GOT3 (cell line): ENCODE data around the gene TNFAIP1.
A peak's percentile ranks its signal among the peaks of the same experiment; 100 is the strongest.
"Not testable (repeated sequence)": the region's sequence is repeated elsewhere in the genome, so short reads cannot be mapped to it uniquely, and the experiment has no call there.

ENCODE experiments used
- DNase-seq: peaks from one replicate; lab custom pipeline; 2025; ENCODE audit warnings: mixed read lengths; lab: John Stamatoyannopoulos, UW

The TNFAIP1 gene, protein sequence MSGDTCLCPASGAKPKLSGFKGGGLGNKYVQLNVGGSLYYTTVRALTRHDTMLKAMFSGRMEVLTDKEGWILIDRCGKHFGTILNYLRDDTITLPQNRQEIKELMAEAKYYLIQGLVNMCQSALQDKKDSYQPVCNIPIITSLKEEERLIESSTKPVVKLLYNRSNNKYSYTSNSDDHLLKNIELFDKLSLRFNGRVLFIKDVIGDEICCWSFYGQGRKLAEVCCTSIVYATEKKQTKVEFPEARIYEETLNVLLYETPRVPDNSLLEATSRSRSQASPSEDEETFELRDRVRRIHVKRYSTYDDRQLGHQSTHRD

GRCh38 chr17:28335201-28335958, at the start of gene TNFAIP1, which contains the start of gene IFT20:
TNFAIP1 (plus strand) TSS chr17:28335761; CDS start chr17:28339522, 3,761 bp downstream.
IFT20 (minus strand) TSS chr17:28335472; CDS start chr17:28331985, 3,487 bp downstream.
- DNase-seq: peak; percentile 97

- DNase-seq: no peak
Measured at GRCh38 chr17:28285965-28286364, 49.6 kb upstream of the TNFAIP1 start.

DNA sequence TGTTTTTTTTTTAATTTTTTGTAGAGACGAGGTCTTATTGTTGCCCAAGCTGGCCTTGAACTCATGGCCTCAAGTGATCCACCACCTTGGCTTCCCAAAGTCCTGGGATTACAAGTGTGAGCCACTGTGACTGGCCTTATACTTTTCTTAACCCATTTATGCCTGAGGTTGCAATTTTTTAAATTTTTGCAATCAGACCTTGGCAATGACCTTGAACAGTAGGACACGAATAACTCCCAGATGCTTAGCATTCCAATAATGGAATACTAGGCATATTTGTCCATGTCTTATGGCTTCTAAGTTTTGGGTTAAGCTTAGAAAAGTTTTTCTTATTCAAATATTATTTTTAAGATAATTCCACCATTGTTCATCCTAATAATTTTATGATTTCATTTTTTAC, 44.9 kb upstream of the TNFAIP1 start:
- DNase-seq: no peak

- no peak for DNase-seq
Measured at GRCh38 chr17:28291780-28292330, 43.7 kb upstream of the TNFAIP1 start.

DNA sequence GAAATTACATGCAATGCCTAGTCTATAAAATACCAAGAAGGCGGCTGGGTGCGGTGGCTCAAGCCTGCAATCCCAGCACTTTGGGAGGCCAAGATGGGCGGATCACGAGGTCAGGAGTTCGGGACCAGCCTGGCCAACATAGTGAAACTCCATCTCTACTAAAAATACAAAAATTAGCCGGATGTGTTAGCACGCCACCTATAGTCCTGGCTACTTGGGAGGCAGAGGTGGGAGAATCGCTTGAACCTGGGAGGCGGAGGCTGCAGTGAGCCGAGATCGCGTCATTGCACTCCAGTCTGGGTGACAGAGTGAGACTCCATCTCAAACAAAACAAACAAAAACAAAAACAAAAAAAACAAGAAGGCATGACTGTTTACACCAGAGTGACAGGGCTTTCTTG, 42.7 kb upstream of the TNFAIP1 start:
- DNase-seq: not testable (repeated sequence)

DNA sequence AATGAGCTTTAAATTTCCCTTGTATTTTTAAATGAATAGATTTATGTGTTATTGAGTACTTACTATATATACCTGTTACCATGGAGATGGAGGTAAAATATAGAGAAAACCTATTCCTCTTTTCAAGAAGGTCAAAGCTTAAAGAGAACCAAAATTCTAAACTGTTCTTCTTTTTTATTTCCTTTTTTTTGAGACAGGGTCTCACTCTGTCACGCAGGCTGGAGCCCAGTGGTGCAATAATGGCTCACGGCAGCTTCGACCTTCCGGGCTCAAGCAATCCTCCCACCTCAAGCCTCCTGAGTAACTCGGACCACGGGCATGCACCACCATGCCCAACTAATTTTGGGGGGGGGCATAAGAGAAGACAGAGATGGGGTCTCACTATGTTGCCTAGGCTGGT, 41.6 kb upstream of the TNFAIP1 start:
- no peak for DNase-seq

DNA sequence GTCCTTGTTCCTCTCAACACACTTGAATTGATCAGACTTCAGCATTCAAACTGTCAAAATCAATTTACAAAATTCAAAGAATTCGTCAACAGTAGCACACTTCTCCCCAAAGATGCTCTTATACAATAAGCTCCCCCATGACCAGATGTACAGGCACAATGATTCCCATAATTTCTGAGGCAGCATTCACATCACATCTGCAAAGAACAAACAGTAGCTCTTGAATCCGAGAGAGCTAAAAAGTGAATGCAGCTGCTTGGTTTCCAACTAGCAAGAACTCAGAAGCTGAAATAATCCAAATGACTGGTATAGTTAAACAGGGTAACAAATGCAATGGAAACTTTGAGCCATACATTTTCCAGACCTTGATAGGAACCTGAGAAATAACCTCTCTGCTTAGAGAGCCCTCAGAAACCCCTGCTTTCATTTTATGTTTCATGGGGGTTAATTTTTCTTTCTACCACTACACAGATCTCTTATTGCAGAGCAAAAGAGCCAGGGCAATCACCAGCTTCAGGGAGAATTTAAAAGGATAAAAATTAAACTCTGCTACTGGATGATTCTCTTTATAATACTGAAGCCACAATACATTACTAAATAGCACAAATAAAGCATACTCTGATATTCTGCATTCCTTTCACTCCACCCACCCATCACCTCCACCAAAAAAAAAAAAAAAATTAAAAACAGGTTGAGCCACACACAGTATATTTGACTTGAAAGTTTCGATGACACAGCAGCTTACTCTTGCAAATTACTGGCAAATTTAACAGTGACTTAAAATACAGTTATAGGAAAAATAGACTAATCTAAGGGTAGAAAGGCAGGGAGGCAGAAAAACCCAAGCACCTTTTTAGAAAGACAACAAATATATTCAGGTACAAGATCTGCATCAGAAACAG, 39.6 kb upstream of the TNFAIP1 start:
- no peak for DNase-seq

DNA sequence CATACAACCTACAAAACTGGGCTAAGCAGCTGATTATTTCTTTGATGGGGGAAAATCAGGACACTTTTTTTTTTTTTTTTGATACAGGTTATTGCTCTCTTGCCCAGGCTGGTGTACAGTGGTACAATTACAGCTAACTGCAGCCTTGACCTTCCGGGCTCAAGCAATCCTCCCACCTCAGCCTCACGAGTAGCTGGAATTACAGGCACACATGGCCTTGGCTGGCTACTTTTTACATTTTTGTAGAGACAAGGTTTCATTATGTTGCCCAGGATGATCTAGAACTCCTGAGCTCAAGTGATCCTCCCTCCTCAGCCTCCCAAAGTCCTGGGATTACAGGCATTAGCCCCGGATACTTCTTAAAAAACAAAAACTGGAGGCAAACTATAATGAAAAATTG, 37.1 kb upstream of the TNFAIP1 start:
- no peak for DNase-seq

DNA sequence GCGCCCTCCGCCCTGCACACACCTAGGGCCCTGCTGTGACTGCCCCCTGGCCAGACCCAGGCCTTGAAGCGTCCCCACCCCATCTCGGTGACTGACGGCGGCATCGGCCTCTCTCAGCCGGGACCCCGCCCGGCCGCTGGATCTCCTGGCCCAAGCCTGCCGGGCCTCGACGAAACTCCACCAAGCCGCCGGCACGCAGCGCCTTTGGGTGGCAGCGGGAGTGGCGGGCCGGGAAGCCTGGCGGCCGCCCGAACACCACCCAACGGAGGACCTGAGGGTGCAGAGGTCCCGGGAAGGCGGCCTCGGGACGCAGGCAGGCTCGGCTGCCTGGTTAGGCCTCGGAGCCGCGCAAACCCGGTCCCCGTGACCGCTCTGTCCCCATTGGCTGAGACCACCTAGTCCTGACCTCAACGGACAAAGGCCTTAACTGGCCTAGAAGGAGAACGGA, 28.6 kb upstream of the TNFAIP1 start:
- DNase-seq: no peak

GRCh38 chr17:28313841-28314240, 21.7 kb upstream of the TNFAIP1 start:
- DNase-seq: no peak

DNA sequence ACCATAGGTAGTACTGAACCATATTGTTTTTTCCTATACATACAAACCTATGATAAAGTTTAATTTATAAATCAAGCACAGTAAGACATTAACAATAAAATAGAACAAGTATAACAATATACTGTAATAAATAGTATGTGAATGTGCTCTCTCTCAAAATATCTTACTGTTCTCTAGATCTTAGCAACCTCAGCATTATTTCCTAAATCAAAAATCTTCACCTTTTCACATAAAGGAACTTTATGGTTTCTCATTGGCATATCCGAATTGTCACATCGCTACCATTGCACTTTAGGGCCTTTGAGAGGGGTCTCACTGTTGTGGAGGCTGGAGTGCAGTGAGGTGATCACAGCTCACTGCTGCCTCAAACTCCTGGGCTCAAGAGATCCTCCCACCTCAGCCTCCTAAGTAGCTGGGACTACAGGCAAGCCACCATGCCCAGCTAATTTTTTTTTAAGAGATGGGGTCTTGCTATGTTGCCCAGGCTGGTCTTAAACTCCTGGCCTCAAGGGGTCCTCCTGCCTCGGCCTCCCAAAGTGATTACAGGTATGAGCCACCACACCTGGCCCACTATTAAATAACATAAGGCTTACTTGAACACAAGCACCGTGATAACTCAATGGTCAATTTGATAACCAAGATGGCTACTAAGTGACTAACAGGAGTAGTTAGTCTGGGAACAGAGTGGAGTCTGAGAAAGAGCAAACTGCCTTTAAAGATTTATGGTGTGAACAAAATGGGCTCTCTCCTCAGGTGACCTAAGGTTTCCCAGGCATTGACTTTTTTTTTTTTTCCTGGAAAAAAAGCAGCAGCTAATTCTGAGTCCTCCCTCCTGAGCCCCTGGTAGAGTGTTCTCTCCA, 19.5 kb upstream of the TNFAIP1 start:
- DNase-seq: no peak

DNA sequence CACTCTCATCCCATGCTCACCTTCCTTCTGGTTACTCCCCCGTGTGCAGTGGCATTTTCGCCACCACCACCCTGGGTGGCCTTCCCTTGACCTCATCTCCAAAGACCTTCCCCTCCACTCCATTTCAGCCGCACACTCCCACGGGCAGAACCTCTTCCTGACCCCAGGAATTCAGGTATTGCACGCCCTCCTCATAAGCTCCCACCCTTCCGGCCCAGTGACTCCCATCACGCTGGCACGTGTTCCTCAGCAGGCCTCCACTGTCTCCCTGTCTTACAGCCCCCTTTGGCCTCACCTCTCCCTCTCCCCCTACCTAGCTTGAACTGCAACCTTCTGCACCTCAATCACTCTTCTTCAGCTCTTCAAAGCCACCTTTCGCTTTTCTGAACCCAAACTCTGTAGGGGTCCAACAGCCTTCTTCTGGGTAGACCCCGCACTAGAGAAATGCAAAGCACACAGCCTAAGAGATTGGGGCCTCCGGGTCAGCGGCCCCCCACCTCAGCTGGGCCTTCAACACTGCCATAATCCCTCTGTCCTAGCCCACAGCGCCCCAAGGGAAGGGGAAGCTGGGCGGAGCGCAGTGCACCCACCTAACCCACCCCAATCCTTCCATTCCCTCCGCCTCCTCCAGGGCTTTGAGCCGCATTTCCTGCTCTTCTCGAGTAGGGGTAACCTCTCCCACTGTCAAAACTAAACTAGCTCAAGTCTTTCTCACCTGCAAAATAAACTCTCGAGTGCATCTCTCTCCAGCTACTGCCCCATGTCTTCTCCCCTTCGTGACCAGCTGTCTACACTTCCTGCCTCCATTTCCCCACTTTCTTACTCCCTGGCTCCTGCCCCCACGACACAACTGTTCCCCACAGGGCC, 18.2 kb upstream of the TNFAIP1 start:
- DNase-seq: no peak

GRCh38 chr17:28317966-28318758, 17.4 kb upstream of the TNFAIP1 start:
- DNase-seq: no peak

DNA sequence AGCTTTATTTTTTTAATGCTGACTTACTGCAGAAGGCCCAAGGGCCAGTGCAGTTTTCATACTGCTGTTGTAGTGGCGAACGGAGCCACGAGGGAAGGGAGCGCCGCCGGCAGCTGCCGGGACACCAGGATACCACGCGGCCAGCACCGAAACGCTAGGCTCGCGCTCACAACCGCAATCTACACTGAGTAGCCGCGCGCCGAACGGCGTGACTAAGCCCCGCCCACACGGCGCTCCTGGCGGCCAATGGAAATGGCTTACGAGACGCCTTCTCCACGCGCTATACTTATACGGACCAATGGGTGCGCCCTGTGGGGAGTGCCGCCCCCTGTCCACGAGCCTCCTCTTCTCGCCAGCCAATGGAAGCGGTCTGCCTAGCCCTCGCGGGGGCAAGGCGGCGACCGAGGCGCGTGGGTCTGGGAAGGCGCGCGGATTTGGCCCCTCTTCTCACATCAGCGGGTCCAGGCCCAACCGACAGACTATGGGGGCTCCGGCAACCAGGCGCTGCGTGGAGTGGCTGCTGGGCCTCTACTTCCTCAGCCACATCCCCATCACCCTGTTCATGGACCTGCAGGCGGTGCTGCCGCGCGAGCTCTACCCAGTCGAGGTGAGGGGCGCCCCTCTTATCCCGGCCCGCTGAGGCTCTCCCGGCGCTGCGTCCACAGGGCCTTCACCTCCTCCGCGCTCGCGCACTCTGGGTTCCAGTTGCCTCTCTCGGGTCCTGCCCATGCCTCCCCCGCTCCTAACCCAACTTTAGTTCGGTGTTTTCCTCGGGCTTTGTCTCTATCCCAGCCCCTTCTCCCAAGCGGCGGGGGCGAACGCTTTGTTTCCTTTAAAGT, 16.6 kb upstream of the TNFAIP1 start, which contains the start of gene TMEM97:
TSS of gene TMEM97 (plus strand) at position 442 of the 839 bp plus-strand sequence. CDS start at position 482, 40 bp downstream.
- peak; percentile 90 for DNase-seq

DNA sequence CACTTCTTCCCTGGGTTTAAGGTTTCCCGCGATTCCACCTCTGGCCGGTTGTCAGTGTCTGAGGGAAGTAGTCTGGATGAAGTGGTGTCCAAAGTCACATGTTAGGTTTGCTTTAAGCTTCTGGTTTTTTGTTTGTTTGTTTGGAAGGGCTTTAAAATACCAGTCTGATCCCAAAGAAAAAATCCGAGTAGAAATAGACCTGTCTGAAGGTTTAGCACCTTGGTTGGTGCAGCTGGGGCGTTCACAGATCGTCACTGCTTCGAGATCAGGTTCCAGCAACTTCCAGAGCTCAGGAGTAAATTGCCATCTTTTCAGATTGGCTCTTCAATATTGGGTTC, 16.0 kb upstream of the TNFAIP1 start:
- DNase-seq: no peak

DNA sequence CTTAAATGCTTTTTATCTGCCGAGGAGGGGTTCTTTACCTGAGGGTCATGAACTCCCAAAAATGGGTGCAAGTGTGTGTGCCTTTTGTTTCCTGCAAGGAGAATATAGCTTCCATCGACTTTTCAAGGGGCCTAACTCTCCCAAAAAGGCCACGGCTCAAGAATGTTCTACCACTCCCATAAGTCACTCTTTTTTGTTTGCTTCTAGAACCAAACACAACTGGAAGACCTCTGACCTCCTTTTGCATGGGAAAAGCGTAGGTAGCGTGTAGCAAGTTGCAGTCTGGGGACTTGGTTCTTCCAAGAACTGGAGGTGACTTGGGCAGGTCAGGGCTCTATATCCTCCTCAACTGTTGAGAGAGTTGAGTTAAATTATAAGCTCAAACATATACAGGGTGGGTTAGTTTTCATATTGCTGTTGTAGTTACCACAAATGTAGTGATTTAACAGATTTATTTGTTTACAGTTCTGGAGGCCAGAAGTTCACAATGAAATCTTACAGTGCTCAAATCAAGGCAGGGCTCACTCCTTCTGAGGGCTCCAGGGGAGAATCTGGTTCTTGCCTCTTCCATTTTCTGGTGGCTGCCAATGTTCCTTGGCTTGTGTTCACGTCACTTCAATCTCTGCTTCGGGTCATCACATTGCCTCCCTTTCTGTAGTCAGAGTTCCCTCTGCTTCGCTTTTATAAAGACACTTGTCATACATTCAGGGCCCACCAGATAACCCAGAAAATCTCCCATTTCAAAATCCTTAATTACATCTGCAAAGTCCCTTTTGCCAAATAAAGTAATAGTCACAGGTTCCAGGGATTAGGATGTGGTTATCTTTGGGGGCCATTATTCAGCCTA, 15.1 kb upstream of the TNFAIP1 start:
- no peak for DNase-seq

DNA sequence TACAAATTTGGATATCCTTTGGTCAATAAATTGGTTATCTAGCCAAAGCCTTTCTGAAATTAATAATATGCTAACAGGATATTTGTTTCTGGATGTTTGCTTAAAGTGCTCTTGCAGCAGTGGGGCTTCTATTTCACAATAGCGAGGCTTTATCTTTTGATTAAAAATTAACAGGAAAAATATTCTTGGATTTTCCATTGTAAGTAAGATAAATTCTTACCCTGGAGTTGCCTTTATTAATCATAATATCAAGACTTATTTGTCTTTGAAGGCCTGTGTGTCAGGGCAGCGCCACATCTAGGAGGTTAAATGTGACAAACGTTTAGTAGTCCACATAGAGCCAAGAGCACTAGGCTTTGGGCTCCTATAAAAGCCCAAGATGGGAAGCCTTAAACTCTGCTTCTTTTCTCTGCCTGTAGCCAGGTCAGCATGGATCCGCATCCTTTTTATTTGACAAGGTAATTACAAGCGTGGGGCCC, 11.3 kb upstream of the TNFAIP1 start:
- no peak for DNase-seq
